ENCODE data around the gene SPHKAP. TPM values are rescaled to one million over a fixed set of nuclear protein-coding genes. Genes with fewer than 3 reads are reported as not detected.

The SPHKAP gene
- total RNA-seq, 4 donors from 2014 or later, result 0.16 to 0.60 (median 0.27) TPM; not detected in 1

- Histone ChIP-seq H3K4me1 (no peaks in the 10 kb centered on the region), H3K9me3 (no peaks in the 10 kb centered on the region), H3K27ac (no peak overlapping the region), H3K4me3 (no peak overlapping the region), H3K36me3 (no peaks in the 10 kb centered on the region), H3K27me3 (no peaks in the 10 kb centered on the region)
- TF ChIP-seq EP300 (IDR thresholded peaks at IDR 0.05; ENCODE audit: low read depth), result no peak
- no peak for TF ChIP-seq POLR2AphosphoS5 (IDR thresholded peaks at IDR 0.05)
- no peak for TF ChIP-seq POLR2A (IDR thresholded peaks at IDR 0.05)
- TF ChIP-seq CTCF (IDR thresholded peaks at IDR 0.05), result no peak
- 93 to 95% methylated on average over 2 of the region's 2 CpGs for WGBS, 2 donors (ENCODE audit: low coverage in 1 of 2)
- in situ Hi-C loops (cut with MboI; ENCODE audit: low pct_ligation_motif_present in 1 of 4, low pct_unique_long_range_greater_than_20kb in 1 of 4, low sequenced_read_pairs in 3 of 4) (no loop called here), intact Hi-C loops (cut with DNase I; ENCODE audit: low total_unique reads) (no loop called here)
- DNase-seq, result no peak
Observed at GRCh38 chr2:228040995-228041394, 140.5 kb downstream of the SPHKAP start.

GRCh38 chr2:228039752-228040534, 141.5 kb downstream of the SPHKAP start:
- TF ChIP-seq CTCF (IDR thresholded peaks at IDR 0.05), result peak; percentile 32 to 60 (median 43)
- TF ChIP-seq POLR2A (IDR thresholded peaks at IDR 0.05), result no peak
- no peak overlapping the region for H3K4me3 ChIP-seq
- in situ Hi-C loops (cut with MboI; ENCODE audit: low pct_ligation_motif_present in 1 of 4, low pct_unique_long_range_greater_than_20kb in 1 of 4, low sequenced_read_pairs in 3 of 4) (no loop called here), intact Hi-C loops (cut with DNase I; ENCODE audit: low total_unique reads) (no loop called here)
- no peaks in the 10 kb centered on the region for H3K27me3 ChIP-seq
- no peak for DNase-seq
- H3K4me1 ChIP-seq, result no peaks in the 10 kb centered on the region
- WGBS, 2 donors (ENCODE audit: low coverage in 1 of 2), result 51 to 64% methylated on average over 5 of the region's 5 CpGs
- H3K36me3 ChIP-seq, result no peaks in the 10 kb centered on the region
- no peaks in the 10 kb centered on the region for H3K9me3 ChIP-seq
- H3K27ac ChIP-seq, result no peak overlapping the region

- Histone ChIP-seq H3K36me3 (no peaks in the 10 kb centered on the region), H3K9me3 (no peaks in the 10 kb centered on the region), H3K4me1 (no peaks in the 10 kb centered on the region), H3K4me3 (no peak overlapping the region), H3K27ac (no peak overlapping the region), H3K27me3 (no peaks in the 10 kb centered on the region)
- no peak for TF ChIP-seq POLR2A (IDR thresholded peaks at IDR 0.05)
- no peak for TF ChIP-seq CTCF (IDR thresholded peaks at IDR 0.05)
- no peak for DNase-seq
- WGBS, 2 donors (ENCODE audit: low coverage in 1 of 2), result 43 to 49% methylated on average over 4 of the region's 4 CpGs
- intact Hi-C loops (cut with DNase I; ENCODE audit: low total_unique reads) (no loop called here), in situ Hi-C loops (cut with MboI; ENCODE audit: low pct_ligation_motif_present in 1 of 4, low pct_unique_long_range_greater_than_20kb in 1 of 4, low sequenced_read_pairs in 3 of 4) (no loop called here)
Observed at GRCh38 chr2:228038967-228039366, 142.5 kb downstream of the SPHKAP start.

GRCh38 chr2:228037915-228038314, 143.6 kb downstream of the SPHKAP start:
- WGBS, 2 donors (ENCODE audit: low coverage in 1 of 2), result 34 to 39% methylated on average over 3 of the region's 3 CpGs

More at GRCh38 chr2:228037915-228038314, 143.6 kb downstream of the SPHKAP start:
- TF ChIP-seq POLR2AphosphoS5 (IDR thresholded peaks at IDR 0.05) (no peak), CTCF (IDR thresholded peaks at IDR 0.05) (no peak)
- in situ Hi-C loops (cut with MboI; ENCODE audit: low pct_ligation_motif_present in 1 of 4, low pct_unique_long_range_greater_than_20kb in 1 of 4, low sequenced_read_pairs in 3 of 4), result no loop called here
- Histone ChIP-seq H3K9me3 (no peaks in the 10 kb centered on the region), H3K27me3 (no peaks in the 10 kb centered on the region), H3K4me3 (no peak overlapping the region), H3K36me3 (no peaks in the 10 kb centered on the region), H3K4me1 (no peaks in the 10 kb centered on the region), H3K27ac (no peak overlapping the region)
- intact Hi-C loops (cut with DNase I; ENCODE audit: low total_unique reads), result no loop called here
- no peak for DNase-seq

All from transverse colon (tissue), 4 donors.